Measurements from ENCODE around the gene EIF4E. TPM values are rescaled to one million over a fixed set of nuclear protein-coding genes. Genes with fewer than 3 reads are reported as not detected.
"Not testable (repeated sequence)": the region's sequence is repeated elsewhere in the genome, so short reads cannot be mapped to it uniquely, and the experiment has no call there.

EIF4E gene
- total RNA-seq, 2 experiments from 2014 or later: 80.1 to 88.5 TPM

GRCh38 chr4:98926257-98926656 lies 2.7 kb downstream of the EIF4E start:
- not testable (repeated sequence) for H3K27me3 Mint-ChIP-seq, H3K27ac Mint-ChIP-seq, DNase-seq, H3K4me3 Mint-ChIP-seq, H3K9me3 Mint-ChIP-seq
- CTCF ChIA-PET: interaction anchor here (4.1 kb wide), 1 partner anchor 69 kb away, joined by 40 read pairs; the partner anchor contains the start of gene METAP1
- Mint-ChIP-seq H3K4me1 (peaks cover 34% of the 10 kb centered on the region), H3K36me3 (ENCODE audit: low read depth) (peaks cover 37% of the 10 kb centered on the region)
- POLR2A ChIA-PET: interaction anchor here (0.8 to 1.1 kb wide), 3 partner anchors 14 to 268 kb away, joined by 3 to 6 read pairs (median 4); partner anchors contain the start of gene TSPAN5

- CTCF ChIA-PET: no interaction called here
- POLR2A ChIA-PET: interaction anchor here (1.1 to 1.9 kb wide), 2 partner anchors 8 to 74 kb away, joined by 3 to 7 read pairs; partner anchors contain the start of gene EIF4E
- Mint-ChIP-seq H3K36me3 (ENCODE audit: low read depth) (peaks cover 47% of the 10 kb centered on the region), H3K27ac (no peak overlapping the region), H3K27me3 (no peaks in the 10 kb centered on the region), H3K9me3 (no peaks in the 10 kb centered on the region), H3K4me3 (no peak overlapping the region), H3K4me1 (peaks cover 22% of the 10 kb centered on the region)
- no peak for DNase-seq
Measured at GRCh38 chr4:98921292-98921691, 7.6 kb downstream of the EIF4E start.

- ChIA-PET CTCF (interaction anchor here (0.6 kb wide), 1 partner anchor 477 kb away, joined by 5 read pairs; no protein-coding TSS in a partner anchor), POLR2A (interaction anchor here (1.9 kb wide), 1 partner anchor 10 kb away, joined by 7 read pairs; the partner anchor contains the start of gene EIF4E)
- Mint-ChIP-seq H3K4me3 (no peak overlapping the region), H3K27ac (no peak overlapping the region), H3K36me3 (ENCODE audit: low read depth) (peaks cover 40% of the 10 kb centered on the region), H3K9me3 (no peaks in the 10 kb centered on the region), H3K4me1 (peaks cover 16% of the 10 kb centered on the region), H3K27me3 (no peaks in the 10 kb centered on the region)
- no peak for DNase-seq
Measured at GRCh38 chr4:98919996-98920395, 8.9 kb downstream of the EIF4E start.

- H3K9me3 Mint-ChIP-seq, H3K27ac Mint-ChIP-seq, H3K4me3 Mint-ChIP-seq, H3K27me3 Mint-ChIP-seq, DNase-seq: not testable (repeated sequence)
- peaks cover 21% of the 10 kb centered on the region for H3K36me3 Mint-ChIP-seq (ENCODE audit: low read depth)
- H3K4me1 Mint-ChIP-seq: peaks cover 19% of the 10 kb centered on the region
- POLR2A ChIA-PET: interaction anchor here (0.8 to 1.0 kb wide), 3 partner anchors 17 to 252 kb away, joined by 3 to 5 read pairs (median 4); partner anchors contain the start of genes EIF4E and TSPAN5
- CTCF ChIA-PET: interaction anchor here (0.9 kb wide), 1 partner anchor 17 kb away, joined by 5 read pairs; no protein-coding TSS in a partner anchor
Measured at GRCh38 chr4:98910728-98911127, 18.2 kb downstream of the EIF4E start.

GRCh38 chr4:98909646-98910401 lies 19.1 kb downstream of the EIF4E start:
- POLR2A ChIA-PET: interaction anchor here (0.6 to 1.0 kb wide), 4 partner anchors 18 to 251 kb away, joined by 3 to 5 read pairs (median 4); partner anchors contain the start of genes EIF4E and TSPAN5
- Mint-ChIP-seq H3K4me1 (peaks cover 23% of the 10 kb centered on the region), H3K36me3 (ENCODE audit: low read depth) (peaks cover 27% of the 10 kb centered on the region), H3K27ac (no peak overlapping the region), H3K9me3 (no peaks in the 10 kb centered on the region), H3K27me3 (no peaks in the 10 kb centered on the region), H3K4me3 (no peak overlapping the region)
- CTCF ChIA-PET: interaction anchor here (0.6 kb wide), 1 partner anchor 19 kb away, joined by 4 read pairs; the partner anchor contains the start of gene EIF4E
- no peak for DNase-seq

GRCh38 chr4:98908703-98909262 lies 20.1 kb downstream of the EIF4E start:
- DNase-seq: no peak
- peaks cover 19% of the 10 kb centered on the region for H3K4me1 Mint-ChIP-seq
- no peaks in the 10 kb centered on the region for H3K9me3 Mint-ChIP-seq
- H3K27me3 Mint-ChIP-seq: no peaks in the 10 kb centered on the region
- ChIA-PET POLR2A (interaction anchor here (0.6 kb wide), 1 partner anchor 43 kb away, joined by 3 read pairs; no protein-coding TSS in a partner anchor), CTCF (no interaction called here)
- H3K27ac Mint-ChIP-seq: no peak overlapping the region
- H3K4me3 Mint-ChIP-seq: no peak overlapping the region
- H3K36me3 Mint-ChIP-seq (ENCODE audit: low read depth): peaks cover 25% of the 10 kb centered on the region

GRCh38 chr4:98908182-98908581 lies 20.8 kb downstream of the EIF4E start:
- H3K9me3 Mint-ChIP-seq: no peaks in the 10 kb centered on the region
- no peak for DNase-seq
- H3K27ac Mint-ChIP-seq: no peak overlapping the region
- POLR2A ChIA-PET: no interaction called here
- CTCF ChIA-PET: no interaction called here
- H3K4me3 Mint-ChIP-seq: no peak overlapping the region
- peaks cover 27% of the 10 kb centered on the region for H3K36me3 Mint-ChIP-seq (ENCODE audit: low read depth)
- H3K27me3 Mint-ChIP-seq: no peaks in the 10 kb centered on the region
- peaks cover 19% of the 10 kb centered on the region for H3K4me1 Mint-ChIP-seq

GRCh38 chr4:98905839-98906238 lies 23.1 kb downstream of the EIF4E start:
- H3K27me3 Mint-ChIP-seq: no peaks in the 10 kb centered on the region
- peaks cover 23% of the 10 kb centered on the region for H3K4me1 Mint-ChIP-seq
- no peak for DNase-seq
- H3K4me3 Mint-ChIP-seq: no peak overlapping the region
- H3K27ac Mint-ChIP-seq: no peak overlapping the region
- ChIA-PET CTCF (no interaction called here), POLR2A (interaction anchor here (1.6 kb wide), 1 partner anchor 22 kb away, joined by 4 read pairs; no protein-coding TSS in a partner anchor)
- no peaks in the 10 kb centered on the region for H3K9me3 Mint-ChIP-seq
- H3K36me3 Mint-ChIP-seq (ENCODE audit: low read depth): peaks cover 46% of the 10 kb centered on the region

- no peaks in the 10 kb centered on the region for H3K27me3 Mint-ChIP-seq
- no peak overlapping the region for H3K27ac Mint-ChIP-seq
- DNase-seq: no peak
- peaks cover 24% of the 10 kb centered on the region for H3K4me1 Mint-ChIP-seq
- H3K9me3 Mint-ChIP-seq: no peaks in the 10 kb centered on the region
- POLR2A ChIA-PET: interaction anchor here (1.6 kb wide), 1 partner anchor 23 kb away, joined by 4 read pairs; no protein-coding TSS in a partner anchor
- peaks cover 51% of the 10 kb centered on the region for H3K36me3 Mint-ChIP-seq (ENCODE audit: low read depth)
- CTCF ChIA-PET: no interaction called here
- no peak overlapping the region for H3K4me3 Mint-ChIP-seq
Measured at GRCh38 chr4:98905297-98905696, 23.6 kb downstream of the EIF4E start.

GRCh38 chr4:98903963-98904362 lies 25.0 kb downstream of the EIF4E start:
- H3K27ac Mint-ChIP-seq: no peak overlapping the region
- no peaks in the 10 kb centered on the region for H3K27me3 Mint-ChIP-seq
- H3K36me3 Mint-ChIP-seq (ENCODE audit: low read depth): peaks cover 54% of the 10 kb centered on the region
- POLR2A ChIA-PET: interaction anchor here (0.6 to 1.7 kb wide), 4 partner anchors 12 to 66 kb away, joined by 3 to 6 read pairs (median 4); partner anchors contain the start of gene EIF4E
- H3K4me3 Mint-ChIP-seq: no peak overlapping the region
- DNase-seq: no peak
- CTCF ChIA-PET: no interaction called here
- H3K4me1 Mint-ChIP-seq: peaks cover 18% of the 10 kb centered on the region
- no peaks in the 10 kb centered on the region for H3K9me3 Mint-ChIP-seq

- no peaks in the 10 kb centered on the region for H3K27me3 Mint-ChIP-seq
- ChIA-PET CTCF (no interaction called here), POLR2A (interaction anchor here (0.6 to 1.7 kb wide), 3 partner anchors 13 to 66 kb away, joined by 3 to 6 read pairs (median 3); partner anchors contain the start of gene EIF4E)
- H3K27ac Mint-ChIP-seq: no peak overlapping the region
- no peak for DNase-seq
- H3K4me1 Mint-ChIP-seq: peaks cover 17% of the 10 kb centered on the region
- no peaks in the 10 kb centered on the region for H3K9me3 Mint-ChIP-seq
- peaks cover 55% of the 10 kb centered on the region for H3K36me3 Mint-ChIP-seq (ENCODE audit: low read depth)
- no peak overlapping the region for H3K4me3 Mint-ChIP-seq
Measured at GRCh38 chr4:98903561-98903960, 25.4 kb downstream of the EIF4E start.

GRCh38 chr4:98899277-98899676 lies 29.7 kb downstream of the EIF4E start:
- H3K9me3 Mint-ChIP-seq: no peaks in the 10 kb centered on the region
- peaks cover 5% of the 10 kb centered on the region for H3K4me1 Mint-ChIP-seq
- ChIA-PET POLR2A (no interaction called here), CTCF (no interaction called here)
- DNase-seq: no peak
- H3K4me3 Mint-ChIP-seq: no peak overlapping the region
- H3K27ac Mint-ChIP-seq: no peak overlapping the region
- no peaks in the 10 kb centered on the region for H3K27me3 Mint-ChIP-seq
- H3K36me3 Mint-ChIP-seq (ENCODE audit: low read depth): peaks cover 68% of the 10 kb centered on the region

All from activated CD4-positive, alpha-beta memory T cell treated with anti-CD3 and anti-CD28 coated beads, Interleukin-2, amount 10 ng/mL, durations not matched to agents 7 days and 5 days (primary cell).